ENCODE measurements around the gene IDUA. TPM values are rescaled to one million over a fixed set of nuclear protein-coding genes. Genes with fewer than 3 reads are reported as not detected.

IDUA gene
- total and polyA plus RNA-seq, 7 donors, result 1.2 to 15.2 (median 7.3) TPM

DNA sequence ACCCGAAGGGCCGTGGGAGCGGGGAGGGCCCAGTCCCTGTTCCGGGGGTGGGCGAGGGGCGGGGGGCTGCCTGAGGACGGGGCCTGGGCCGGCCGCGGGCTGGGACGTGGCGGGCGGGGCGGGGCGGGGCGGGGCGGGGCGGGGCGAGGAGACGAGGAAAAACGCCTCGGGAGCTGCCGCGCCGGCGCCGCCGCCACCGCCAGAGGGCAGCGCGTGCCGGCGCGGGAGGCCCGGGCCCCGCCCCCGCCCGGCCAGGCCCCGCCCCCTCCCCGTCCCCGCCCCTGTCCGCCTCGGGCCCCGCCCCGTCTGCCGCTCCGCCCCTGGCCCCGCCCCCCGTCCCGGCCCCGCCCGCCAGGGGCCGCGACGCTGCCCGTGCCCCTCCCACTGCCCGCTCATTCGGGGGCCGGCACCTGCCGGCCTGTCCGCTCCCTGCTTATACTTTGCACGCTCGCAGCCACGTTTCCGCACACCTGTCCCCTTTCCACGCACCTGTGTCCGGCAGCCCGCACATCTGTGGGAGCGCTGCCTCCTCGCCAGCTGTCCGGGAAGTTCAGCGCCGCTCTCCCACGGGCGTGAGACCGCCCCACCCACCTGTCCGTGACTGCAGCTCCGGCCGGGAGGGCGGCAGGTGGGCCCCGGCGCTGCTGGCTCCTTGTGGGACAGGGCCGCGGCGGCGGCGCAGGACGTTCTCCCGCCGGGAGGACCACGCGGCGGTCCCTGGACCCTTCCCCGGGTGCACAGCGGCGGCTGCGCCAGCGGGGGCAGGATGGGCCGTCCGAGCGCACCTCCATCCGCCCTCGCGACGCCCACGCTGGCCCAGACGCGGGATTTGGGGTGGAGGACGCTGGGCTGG, 22.9 kb downstream of the IDUA start:
- Histone ChIP-seq H3K27ac (peak overlapping the region; percentile 69 to 86 (median 72)), H3K36me3 (no peaks in the 10 kb centered on the region), H3K4me1 (peaks cover 0 to 34% (median 32%) of the 10 kb centered on the region in 4 donors), H3K4me3 (peak overlapping the region; percentile 58 to 74 (median 68)), H3K9me3 (no peaks in the 10 kb centered on the region), H3K27me3 (peaks cover 8 to 42% (median 32%) of the 10 kb centered on the region in 3 donors)
- TF ChIP-seq, protein P1, sequence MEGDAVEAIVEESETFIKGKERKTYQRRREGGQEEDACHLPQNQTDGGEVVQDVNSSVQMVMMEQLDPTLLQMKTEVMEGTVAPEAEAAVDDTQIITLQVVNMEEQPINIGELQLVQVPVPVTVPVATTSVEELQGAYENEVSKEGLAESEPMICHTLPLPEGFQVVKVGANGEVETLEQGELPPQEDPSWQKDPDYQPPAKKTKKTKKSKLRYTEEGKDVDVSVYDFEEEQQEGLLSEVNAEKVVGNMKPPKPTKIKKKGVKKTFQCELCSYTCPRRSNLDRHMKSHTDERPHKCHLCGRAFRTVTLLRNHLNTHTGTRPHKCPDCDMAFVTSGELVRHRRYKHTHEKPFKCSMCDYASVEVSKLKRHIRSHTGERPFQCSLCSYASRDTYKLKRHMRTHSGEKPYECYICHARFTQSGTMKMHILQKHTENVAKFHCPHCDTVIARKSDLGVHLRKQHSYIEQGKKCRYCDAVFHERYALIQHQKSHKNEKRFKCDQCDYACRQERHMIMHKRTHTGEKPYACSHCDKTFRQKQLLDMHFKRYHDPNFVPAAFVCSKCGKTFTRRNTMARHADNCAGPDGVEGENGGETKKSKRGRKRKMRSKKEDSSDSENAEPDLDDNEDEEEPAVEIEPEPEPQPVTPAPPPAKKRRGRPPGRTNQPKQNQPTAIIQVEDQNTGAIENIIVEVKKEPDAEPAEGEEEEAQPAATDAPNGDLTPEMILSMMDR (IDR thresholded peaks at IDR 0.05), result peak in 1 of 4 experiments; percentile 4
- no peak for TF ChIP-seq EP300 (IDR thresholded peaks at IDR 0.05)
- peak in 1 of 4 donors; percentile 59 for TF ChIP-seq POLR2AphosphoS5 (IDR thresholded peaks at IDR 0.05)
- 1% methylated on average over 107 to 109 of the region's 109 CpGs for WGBS, 2 donors
- peak; percentile 86 for DNase-seq
- intact Hi-C loops (cut with DNase I), result loop anchor here (2.0 to 5.0 kb wide), 2 partner anchors 37 to 77 kb away; partner anchors contain the start of genes DGKQ, GAK and TMEM175

GRCh38 chr4:1010395-1011021, 23.7 kb downstream of the IDUA start:
- intact Hi-C loops (cut with DNase I), result no loop called here
- Histone ChIP-seq H3K9me3 (no peaks in the 10 kb centered on the region), H3K27me3 (peaks cover 8 to 34% (median 25%) of the 10 kb centered on the region in 3 donors), H3K4me3 (peak overlapping the region; percentile 30 to 74 (median 61)), H3K36me3 (no peaks in the 10 kb centered on the region), H3K4me1 (peaks cover 0 to 34% (median 32%) of the 10 kb centered on the region in 4 donors), H3K27ac (peak overlapping the region; percentile 69 to 86 (median 72))
- 1% methylated on average over 36 of the region's 36 CpGs for WGBS, 2 donors
- no peak for TF ChIP-seq POLR2AphosphoS5 (IDR thresholded peaks at IDR 0.05)
- TF ChIP-seq, protein P1 (IDR thresholded peaks at IDR 0.05), result no peak
- DNase-seq, result peak; percentile 90

DNA sequence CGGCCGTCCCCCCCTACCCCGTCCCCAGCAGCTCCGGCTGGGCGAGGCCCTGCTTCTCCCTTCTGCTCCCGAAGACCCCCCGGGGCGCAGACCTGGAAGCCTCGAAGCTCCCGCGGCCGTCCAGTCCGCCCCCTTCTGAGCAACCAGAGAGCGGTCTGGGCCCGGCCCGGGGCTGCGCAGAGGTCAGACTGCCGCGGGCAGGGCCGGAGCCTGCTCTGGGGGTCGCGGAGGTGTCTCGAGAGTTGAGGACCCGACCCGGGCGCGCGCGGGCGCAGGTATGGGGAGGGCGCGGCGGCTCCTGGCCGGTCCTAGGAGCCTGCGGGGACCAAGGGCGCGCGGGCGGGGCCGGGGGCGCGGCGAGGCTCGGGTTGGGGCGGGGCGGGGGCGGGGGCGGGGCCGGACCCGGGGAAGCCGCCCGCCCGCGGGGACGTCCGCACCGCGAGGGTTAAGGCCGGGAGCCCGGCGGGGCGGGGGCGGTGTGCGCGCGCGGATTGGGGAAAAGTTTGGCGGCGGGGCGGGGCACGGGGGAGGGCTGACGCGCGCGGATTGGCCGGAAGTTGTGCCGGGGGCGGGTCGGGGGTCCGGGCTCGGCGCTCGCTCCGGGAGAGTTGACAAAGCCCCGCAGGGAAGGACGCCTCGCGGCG, 24.3 kb downstream of the IDUA start, which contains the start of gene FGFRL1:
TSS of gene FGFRL1 (plus strand) at position 605 of the 644 bp plus-strand sequence. CDS start 860 bp downstream, outside the sequence.
- peaks cover 0 to 34% (median 32%) of the 10 kb centered on the region in 4 donors for H3K4me1 ChIP-seq
- H3K27me3 ChIP-seq, result peaks cover 8 to 28% (median 18%) of the 10 kb centered on the region in 3 donors
- peak; percentile 96 for DNase-seq
- TF ChIP-seq POLR2AphosphoS5 (IDR thresholded peaks at IDR 0.05), result peak in 2 of 4 donors; percentile 37 to 53
- TF ChIP-seq, protein P1 (IDR thresholded peaks at IDR 0.05), result no peak
- no peak for TF ChIP-seq EP300 (IDR thresholded peaks at IDR 0.05)
- no peak for TF ChIP-seq POLR2A (IDR thresholded peaks at IDR 0.05)
- intact Hi-C loops (cut with DNase I), result no loop called here
- no peaks in the 10 kb centered on the region for H3K9me3 ChIP-seq
- peak within 1 kb of the TSS; percentile 69 to 86 (median 72) for H3K27ac ChIP-seq
- peak within 1 kb of the TSS; percentile 33 to 74 (median 61) for H3K4me3 ChIP-seq
- H3K36me3 ChIP-seq, result no peaks in the 10 kb centered on the region
- WGBS, 2 donors, result 1% methylated on average over 89 of the region's 89 CpGs

GRCh38 chr4:1011666-1012033, 24.8 kb downstream of the IDUA start:
- WGBS, 2 donors, result 1 to 2% methylated on average over 69 of the region's 69 CpGs
- DNase-seq, result no peak
- H3K36me3 ChIP-seq, result no peaks in the 10 kb centered on the region
- H3K4me1 ChIP-seq, result peaks cover 0 to 34% (median 32%) of the 10 kb centered on the region in 4 donors
- H3K27ac ChIP-seq, result no peak overlapping the region
- intact Hi-C loops (cut with DNase I), result no loop called here
- no peaks in the 10 kb centered on the region for H3K9me3 ChIP-seq
- TF ChIP-seq EP300 (IDR thresholded peaks at IDR 0.05) (no peak), POLR2A (IDR thresholded peaks at IDR 0.05) (no peak), POLR2AphosphoS5 (IDR thresholded peaks at IDR 0.05) (no peak)
- TF ChIP-seq, protein P1 (IDR thresholded peaks at IDR 0.05), result no peak
- H3K27me3 ChIP-seq, result peaks cover 8 to 23% (median 13%) of the 10 kb centered on the region in 3 donors
- peak overlapping the region in 3 of 4 donors; percentile 55 to 74 (median 67) for H3K4me3 ChIP-seq
